ENCODE measurements around the gene CAV2.
"Not testable (repeated sequence)": the region's sequence is repeated elsewhere in the genome, so short reads cannot be mapped to it uniquely, and the experiment has no call there.

The CAV2 gene, protein sequence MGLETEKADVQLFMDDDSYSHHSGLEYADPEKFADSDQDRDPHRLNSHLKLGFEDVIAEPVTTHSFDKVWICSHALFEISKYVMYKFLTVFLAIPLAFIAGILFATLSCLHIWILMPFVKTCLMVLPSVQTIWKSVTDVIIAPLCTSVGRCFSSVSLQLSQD

DNA sequence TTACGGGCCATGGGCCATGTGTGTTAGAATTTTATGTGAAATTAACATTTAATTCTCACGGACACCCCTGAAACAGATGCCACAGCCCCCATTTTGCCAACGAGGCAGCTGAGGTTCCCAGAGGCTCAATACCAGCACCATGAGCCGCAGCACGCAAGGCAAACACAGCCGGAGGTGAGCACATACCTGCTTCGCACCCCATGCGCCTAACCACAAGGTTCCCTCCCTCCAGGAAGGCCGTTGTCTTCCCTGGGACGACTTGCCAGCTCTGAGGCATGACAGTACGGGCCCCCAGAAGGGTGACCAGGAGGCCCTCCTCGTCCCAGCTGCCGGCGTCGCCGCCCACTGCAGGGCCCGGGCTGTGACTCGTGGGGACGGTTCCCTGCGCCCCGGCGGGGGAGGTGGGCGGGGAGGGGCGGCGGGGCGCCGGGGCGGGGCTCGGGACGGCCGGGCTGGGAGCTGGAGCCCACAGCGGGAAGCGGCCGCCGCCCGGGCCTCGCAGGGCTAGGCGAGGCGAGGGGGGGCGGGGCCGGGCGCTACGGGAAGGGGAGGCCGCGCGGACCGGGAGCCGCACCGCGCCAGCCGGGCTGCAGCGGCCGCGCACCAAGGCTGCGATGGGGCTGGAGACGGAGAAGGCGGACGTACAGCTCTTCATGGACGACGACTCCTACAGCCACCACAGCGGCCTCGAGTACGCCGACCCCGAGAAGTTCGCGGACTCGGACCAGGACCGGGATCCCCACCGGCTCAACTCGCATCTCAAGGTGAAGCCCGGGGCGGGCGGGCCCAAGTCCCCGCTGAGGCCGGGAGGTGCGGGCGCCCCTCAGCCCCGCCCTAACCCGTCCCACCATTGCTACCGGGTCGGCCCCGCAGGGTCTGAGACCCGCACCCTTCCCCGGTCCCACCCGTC lies at the start of gene CAV2:
Gene CAV2, plus strand, starts transcription at position 571 of the 910 bp plus-strand sequence. Its CDS starts 44 bp downstream, at position 615.
- peak; percentile 2 for DNase-seq

DNA sequence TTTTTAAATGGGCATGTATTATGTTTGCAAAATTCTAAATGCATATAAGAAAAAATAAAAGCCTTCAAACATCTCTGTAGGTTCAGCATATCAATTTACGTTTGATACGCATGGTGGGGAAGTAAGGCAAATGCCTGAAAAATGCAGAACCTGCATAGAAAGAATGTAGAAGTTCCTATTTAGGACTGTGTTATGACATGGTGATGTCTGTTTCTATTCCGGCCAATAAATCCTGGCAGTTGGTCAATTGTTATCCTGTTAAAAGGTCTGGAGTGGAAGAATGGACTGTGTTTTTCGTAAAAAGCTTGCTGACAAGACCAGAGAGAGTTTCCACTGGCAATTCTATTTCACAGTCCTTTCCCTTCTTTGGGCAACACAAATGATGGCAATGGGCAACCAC lies 49.6 kb upstream of the CAV2 start:
- DNase-seq: no peak

DNA sequence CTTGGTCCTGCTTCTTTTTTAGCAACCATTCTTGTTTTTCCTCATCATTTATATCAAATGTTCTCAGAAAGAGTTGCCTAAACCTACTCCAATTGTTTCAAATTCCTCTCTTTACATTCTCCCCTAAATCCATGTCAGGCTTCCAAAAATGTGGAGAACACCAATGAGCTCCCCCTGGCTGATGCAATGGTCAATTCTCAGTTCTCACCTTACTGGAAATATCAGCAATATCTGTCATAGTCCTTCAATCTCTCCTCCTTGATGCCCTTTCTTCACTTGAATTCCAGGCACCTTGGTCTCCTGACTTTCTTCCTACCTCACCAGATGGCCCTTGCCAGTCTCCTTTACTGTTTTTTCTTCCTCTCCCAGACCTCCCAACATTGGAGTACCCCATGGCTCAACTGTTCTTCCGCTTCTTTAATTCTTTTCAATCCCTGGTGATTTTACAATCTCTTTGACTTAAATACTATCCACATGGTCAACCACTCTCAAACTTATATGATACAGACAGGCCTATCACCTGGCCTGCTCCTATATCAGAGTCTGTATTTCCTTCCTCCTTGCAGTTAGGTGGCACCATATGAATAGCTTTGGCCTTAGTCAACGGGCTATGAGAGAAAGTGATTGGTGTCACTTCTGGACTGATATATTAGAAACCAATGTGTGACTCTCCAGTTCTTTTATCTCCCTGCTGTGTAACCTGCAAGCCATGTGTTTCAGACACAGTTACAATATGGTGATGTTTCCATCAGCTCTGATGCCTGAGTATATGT lies 47.4 kb upstream of the CAV2 start:
- DNase-seq: no peak

DNA sequence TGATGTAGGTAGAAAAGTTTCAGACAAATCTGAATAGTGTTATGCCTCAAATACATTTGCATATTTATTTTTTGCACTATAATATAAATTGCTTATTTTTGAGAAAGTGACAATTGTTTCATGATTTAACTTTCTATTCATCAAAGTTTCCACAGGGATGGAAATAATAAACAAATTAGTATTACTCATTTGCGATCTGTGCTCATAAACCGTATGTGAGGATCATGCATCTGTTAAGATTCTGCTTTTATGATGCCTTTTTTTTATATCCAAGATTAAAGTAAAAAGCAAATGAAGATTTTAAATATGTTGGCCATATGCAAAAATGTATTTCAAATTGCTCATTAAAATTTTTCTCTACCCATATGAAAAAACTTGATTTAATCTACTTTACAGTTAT lies 45.2 kb upstream of the CAV2 start:
- DNase-seq: no peak

DNA sequence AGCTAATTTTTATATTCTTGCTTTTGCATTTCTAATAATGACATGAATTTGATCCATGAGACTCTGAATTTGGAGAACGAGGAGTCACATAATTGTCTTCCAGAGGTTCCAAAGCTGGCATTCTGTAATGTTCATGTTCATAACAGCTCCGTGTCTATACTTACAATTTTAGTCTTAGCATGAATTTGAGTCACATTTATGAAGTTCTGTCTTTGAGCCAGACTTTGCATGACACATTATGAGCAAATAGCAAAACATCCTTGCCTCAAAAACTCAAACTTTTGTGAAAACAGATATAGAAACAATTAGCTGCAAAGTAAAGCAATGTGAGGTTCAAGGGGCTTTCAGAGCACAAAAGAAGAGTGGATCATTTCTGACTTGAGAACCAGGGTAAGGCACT lies 44.5 kb upstream of the CAV2 start:
- no peak for DNase-seq

DNA sequence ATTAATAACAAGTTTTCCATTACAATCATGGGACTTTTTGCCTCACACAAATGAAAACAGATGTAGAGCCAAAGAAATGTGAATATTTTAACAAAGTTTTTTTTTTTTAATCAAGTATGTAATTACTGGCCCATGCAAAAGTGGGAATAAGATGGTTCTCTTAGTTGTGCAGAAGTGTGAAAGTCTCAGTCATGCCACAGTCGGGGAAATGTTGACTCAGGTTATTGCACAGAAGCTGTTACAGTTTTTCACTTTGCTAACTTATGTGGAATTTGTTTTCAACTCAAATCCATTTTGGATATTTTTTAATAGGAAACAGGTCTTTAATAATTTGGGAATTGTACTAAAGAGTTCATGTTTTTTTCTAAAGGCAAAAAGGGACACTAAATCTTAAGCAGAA lies 44.0 kb upstream of the CAV2 start:
- DNase-seq: no peak

DNA sequence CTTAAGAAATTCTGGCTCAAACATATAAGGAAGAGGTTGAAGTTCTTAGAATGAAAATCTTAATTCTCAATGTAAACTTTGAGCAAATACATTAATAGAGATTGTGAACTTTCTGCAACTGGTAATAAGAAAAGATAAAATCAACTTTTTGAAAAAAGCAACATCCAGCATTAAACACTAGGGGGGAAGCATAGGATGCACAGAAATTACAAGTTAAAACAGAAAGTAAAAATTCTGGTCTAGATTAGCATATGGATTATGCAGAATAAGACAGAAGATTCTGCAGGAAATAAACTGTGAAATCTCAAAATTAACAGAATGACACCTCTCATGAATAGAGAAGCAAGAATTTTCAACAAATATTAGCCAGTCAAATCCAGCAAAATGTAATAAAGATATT lies 38.0 kb upstream of the CAV2 start:
- DNase-seq: no peak

DNA sequence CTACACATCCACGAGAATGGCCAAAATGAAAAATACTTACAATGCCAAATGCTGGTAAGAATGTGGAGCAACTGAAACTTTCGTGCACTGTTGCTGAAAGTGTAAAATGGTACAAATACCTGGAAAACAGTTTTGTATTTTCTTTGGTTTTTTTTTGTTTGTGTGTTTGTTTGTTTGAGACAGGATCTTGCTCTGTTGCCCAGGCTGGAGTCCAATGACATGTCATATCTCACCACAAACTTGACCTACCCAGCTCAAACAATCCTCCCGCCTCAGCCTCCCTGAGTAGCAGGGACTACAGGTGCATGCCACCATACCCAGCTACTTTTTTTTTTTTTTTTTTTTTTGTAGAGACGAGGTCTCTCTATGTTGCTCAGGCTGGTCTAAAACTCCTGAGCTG lies 35.6 kb upstream of the CAV2 start:
- no peak for DNase-seq

DNA sequence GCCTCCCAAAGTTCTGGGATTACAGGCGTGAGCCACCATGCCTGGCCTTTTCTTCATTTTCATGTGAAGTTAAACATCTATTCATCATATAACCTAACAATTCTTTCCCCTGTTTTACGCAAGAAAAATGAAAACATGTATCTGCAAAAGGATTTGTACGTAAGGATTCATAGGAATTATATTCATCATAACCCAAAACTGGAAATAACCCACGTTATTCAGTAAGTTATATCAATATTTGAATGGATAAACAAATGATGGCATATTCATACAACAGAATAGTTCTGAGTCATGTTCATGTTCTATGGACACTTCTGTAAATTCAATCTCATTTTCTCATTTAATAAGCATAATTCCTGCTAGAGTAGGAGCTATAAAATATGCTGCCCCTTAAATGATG lies 35.2 kb upstream of the CAV2 start:
- no peak for DNase-seq

DNA sequence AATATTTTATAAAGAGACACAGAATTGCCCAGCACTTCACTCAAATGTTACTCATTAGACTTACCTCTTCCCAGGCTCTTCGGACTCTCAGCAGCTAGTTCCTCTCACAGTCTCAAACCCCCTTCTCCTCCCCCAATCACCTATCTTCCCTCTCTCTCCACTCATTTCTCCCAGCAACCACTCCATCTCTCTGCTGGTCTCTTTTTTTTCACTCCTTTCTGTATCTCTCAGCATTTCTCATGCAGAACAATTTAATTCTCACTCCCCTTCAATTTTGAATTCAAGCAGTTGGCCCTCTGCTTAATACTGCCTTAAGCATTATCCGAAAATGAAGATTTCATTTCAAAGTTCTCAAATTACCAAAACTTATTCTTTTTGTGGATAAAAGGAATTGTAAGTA lies 34.4 kb upstream of the CAV2 start:
- DNase-seq: no peak

DNA sequence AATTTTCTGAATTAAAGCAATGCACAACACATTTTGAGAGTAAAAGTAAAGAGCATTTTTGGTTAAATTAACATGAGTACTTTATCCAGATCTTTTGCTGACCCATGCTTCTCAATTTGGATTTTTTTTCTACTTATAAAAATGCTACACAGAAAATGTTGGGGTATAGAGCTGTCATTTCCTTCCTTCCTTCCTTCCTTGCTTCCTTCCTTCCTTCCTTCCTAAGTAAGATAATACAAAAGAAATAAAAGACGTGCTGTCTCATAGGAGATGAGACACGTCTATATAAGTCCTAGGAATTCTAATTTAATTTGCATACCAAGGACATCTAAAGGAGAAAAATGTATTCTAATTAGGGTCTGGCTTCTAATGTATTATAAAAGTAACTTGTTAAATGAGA lies 31.0 kb upstream of the CAV2 start:
- no peak for DNase-seq

DNA sequence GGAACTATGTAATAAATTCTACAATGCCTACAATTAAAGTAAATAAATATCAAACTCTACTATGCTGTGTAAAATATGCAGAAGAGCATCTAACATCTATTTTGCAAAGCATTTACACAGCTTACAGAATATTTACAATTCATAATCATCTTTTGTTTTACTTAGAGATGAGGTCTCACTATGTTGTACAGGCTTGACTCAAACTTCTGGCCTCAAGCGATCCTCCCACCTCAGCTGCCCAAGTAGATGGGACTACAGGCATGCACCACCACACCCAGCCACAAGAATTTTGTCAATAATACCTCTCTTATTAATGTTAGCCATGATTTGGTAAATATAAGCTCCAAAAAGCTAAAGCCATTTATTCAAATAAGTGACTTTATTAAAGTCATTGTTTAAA lies 21.9 kb upstream of the CAV2 start:
- no peak for DNase-seq

DNA sequence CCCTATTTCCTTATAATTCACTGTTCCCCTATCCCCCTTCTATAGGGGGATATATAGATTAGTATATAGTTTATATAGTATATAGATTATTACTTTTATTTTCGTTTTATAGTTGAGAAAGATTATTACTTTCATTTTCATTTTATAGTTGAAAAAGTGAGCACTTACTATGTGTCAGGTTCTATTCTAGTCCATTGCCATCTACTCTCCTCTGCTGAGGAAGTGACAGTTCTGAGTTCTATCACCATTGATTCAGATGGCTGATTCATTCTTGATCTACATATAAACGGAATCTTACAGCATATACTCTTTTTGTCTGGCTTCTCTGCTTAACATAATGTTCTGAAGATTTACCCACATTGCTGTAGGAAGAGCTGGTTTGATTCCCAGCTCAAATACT lies 20.7 kb upstream of the CAV2 start:
- no peak for DNase-seq

DNA sequence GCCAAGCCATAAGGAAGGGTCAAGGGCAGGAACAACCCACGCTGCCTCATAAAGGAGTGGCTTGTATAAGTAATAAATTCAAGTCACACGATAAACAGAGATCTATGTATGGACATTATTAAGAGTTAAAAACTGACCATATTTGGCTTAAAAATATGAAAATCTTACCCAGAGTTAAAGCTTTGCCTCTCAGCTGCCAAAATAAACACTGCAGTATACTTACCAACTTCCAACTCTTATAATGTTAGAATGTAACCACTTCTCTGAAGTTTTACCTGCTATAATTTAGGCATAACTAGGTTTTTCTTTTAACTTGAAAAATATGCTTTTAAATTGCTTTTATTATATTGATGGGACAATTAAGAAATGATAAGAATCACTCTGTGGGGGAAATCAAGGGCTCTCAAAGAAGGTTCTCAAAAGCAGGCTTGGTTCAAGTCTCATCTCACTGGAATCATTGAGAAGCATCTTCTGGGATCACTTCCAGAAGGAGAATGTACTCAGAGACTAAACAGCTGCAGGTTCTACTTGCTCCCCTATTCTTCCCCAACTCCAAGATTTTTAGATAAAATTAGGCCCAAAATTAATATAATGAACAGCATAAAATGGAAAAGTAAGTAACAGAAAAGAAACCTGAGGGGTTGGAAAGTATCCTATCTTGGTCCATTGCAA lies 16.1 kb upstream of the CAV2 start:
- DNase-seq: no peak

DNA sequence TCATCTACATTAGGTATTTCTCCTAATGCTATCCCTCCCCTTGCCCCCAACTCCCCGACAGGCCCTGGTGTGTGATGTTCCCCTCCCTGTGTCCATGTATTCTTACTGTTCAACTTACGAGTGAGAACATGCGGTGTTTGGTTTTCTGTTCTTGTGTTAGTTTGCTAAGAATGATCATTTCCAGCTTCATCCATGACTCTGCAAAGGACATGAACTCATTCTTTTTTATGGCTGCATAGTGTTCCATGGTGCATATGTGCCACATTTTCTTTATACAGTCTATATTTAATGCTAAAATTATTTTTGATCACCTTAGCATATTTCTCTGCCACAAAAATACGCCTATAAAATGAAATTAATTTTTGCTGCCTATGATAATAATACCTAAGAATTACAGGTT lies 15.1 kb upstream of the CAV2 start:
- not testable (repeated sequence) for DNase-seq

DNA sequence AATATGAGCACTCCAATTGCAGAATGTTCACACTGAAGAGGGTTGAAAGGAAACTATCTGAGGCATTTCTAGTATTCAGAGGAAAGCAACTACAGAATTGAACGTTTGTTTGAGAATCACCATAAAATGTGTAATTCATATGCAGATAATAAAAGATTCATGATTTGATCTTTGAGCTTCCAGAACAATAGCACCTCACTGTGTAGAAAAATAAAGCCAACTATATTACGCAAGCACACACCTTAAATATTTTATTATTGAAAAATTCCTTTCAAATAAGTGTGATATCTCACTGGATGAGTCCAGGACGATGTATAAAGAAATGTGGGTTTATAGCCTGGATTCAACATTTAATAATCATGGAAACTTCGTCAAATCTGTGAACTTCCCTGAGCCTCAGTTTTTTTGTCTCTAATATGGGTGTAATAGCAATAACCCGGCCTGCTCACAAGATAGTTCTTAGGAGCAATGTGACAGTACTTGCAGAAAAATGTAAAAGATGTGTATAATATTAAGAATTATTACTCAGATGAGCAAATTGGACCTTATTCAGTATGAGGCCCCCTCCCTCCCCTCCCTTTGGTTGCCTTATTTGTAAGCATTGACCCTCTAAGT lies 11.5 kb upstream of the CAV2 start:
- no peak for DNase-seq

DNA sequence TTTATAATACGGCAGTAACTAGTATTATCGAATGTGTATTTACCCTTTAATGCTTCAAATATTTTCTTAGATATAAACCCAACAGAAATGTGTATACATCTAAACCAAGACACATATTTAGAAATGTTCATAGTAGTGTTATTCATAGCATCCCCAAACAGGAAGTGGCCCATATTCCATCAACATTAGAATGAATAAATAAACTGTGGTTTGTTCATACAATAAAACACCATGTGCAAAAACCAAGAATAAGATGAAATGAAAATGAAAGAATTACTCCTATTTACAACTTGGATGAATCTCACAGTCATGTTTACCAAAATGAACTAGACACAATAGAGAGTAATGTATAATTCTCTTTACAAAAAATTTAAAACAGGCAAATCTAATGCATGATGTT lies 9.2 kb upstream of the CAV2 start:
- DNase-seq: no peak

DNA sequence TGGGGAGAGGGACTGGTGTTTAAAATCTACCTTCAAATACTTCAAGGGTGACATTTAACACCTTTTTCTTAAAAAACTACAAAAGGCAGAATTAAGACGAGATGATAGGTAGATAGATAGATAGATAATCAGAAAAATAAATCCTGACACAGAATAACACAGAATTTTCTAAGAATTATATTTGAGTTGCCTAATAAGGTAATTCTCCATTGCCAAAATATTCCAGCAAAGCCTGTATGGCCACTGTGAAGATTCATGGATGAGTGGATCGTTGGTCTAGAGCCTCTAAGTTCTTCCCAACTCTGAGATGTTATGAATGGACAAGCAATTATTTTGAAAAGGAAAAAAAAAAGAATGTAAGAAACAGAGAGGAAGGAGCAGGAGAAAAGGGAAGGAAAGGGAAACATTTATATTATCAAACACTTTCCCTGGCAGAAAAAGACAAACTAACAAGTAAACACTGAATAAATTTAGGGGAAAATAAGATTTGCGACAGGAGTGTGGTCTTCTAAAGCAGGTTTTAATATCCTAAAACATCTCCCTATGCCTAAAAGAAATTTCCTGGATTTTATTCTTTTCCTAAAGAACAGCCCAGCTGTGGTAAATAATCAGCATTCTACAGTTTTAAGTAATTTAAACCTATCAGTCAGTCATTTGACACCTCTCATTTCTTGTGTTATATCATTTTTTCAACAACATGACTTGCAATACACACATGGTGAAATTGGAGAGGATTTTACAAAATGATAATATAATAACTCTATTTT lies 7.5 kb upstream of the CAV2 start:
- DNase-seq: no peak

DNA sequence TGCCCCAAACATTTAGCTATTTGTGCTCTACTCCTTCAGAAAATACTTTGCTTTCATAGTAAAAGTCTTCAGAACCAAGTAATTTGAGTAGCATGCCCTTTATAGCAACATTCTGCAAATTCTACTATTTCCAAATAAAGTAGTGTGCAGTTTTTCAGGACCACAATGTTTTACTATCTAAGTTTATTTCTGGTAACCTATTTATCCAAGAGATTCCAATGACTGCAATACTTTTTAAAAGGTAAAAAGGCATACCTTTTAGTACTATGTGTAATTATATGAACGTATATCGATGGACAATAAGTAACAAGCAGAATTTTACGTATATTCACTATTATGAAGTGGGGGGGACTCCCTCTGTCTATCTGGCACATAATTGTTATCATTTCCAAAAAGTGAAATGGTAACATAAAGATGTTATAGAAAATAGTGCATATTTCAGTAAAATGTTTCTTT lies 6.9 kb upstream of the CAV2 start:
- no peak for DNase-seq

DNA sequence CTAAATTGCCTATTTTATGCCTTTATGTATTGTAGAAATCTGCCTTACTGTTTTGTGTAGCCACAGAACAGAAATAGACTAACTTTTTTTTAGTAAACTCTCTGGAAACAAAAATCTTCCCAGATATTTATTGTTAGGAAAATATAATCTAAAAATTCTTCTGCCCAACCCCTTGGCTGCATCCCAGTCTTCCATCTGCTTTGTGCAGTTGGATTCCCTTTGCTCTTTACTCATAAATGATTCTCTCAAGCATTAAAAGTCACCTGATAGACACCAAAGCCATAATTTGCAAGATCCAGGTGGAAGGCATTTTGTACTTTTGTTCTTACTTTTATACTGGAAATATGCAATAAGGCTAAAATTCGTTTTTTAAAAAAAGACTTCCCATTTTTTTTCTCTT lies 6.1 kb upstream of the CAV2 start:
- DNase-seq: no peak

DNA sequence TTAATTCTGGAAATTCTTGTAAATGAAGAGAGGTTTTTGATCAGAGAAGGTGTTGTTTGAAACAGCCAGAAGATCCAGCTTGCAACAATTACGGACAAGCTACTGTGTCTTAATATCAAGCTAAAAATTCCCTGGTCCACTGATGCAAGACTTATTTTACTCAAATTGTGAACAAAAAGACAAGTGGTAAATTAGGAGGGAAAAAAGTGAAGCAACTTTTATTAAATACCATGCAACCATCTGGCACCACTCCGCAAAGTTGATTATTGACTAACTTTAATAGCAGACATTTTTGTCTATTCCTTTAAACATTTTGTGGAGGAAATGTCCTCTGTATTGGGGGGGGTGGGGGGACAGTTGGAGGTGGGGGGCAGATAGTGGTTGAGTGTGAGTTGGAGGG lies 5.1 kb upstream of the CAV2 start:
- DNase-seq: no peak

DNA sequence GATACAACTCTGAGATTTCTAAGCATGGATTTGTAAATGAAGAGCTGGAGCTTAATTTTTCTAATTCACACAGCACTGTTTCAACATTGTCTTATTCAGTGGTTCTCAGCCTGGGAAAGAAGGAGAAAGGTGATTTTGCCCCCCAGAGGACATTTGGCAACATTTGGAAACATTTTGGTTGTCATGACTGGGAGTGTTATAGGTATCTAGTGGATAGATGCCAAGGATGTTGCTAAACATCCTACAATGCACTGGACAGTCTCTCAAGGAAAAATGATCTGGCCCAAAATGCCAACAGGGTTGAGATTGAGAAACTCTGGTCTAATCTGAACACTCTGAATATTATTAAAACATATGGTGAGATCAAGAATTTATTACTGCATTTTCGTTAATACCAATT lies 3.8 kb upstream of the CAV2 start:
- DNase-seq: no peak

Measured in stimulated activated CD4-positive, alpha-beta T cell treated with anti-CD3 and anti-CD28 coated beads, Interleukin-1b, Interleukin-23, amount 100 ng/mL, for 48 hours (primary cell).